ENCODE data around the gene C11orf91. TPM values are rescaled to one million over a fixed set of nuclear protein-coding genes. Genes with fewer than 3 reads are reported as not detected.

C11orf91 gene, protein sequence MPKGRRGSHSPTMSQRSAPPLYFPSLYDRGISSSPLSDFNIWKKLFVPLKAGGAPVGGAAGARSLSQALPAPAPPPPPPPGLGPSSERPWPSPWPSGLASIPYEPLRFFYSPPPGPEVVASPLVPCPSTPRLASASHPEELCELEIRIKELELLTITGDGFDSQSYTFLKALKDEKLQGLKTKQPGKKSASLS
- not detected for total RNA-seq

DNA sequence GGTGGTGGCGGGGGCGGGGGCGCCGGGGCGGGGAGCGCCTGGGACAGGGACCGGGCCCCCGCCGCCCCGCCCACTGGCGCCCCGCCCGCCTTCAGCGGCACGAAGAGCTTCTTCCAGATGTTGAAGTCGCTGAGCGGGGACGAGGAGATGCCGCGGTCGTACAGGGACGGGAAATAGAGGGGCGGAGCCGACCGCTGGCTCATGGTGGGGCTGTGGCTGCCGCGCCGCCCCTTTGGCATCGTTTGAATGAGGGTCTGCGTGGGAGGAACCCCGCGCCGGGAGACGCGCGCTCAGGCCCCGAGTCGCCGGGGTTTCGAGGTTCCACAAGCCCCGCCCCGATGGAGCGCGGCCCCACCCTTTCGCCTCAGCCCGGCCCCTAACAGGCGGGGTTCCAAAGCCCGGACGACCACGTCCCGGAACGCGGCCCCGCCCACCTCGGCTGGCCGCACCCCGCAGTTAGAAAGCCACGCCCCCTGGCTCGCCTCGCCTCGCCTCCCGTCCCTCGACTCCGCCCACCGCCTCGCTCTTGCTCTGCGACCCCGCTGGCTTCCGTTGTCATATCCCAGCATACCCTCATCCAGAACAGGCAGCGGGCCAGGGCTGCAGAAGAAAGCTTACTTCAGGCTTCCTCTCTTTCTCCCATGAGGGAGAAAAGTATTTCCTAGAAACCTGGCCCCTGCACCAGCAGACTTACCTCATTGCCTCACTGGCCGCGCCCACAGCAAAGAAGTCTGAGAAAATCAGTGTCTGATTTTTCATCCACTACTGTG, at the start of gene C11orf91:
Gene C11orf91, minus strand, starts transcription at position 325 of the 770 bp plus-strand sequence. Its CDS starts 86 bp downstream, at position 239.

GRCh38 chr11:33736148-33736812, 35.7 kb upstream of the C11orf91 start, which contains the start of gene CD59:
Gene CD59 (minus strand): TSS chr11:33736423. CDS start chr11:33722445, 13,978 bp downstream.

Other genes starting within 250 kb of the C11orf91 start
- 10 to 100 TPM; 73.2 to 80.6 TPM for gene CD59, start 35.6 kb upstream of the C11orf91 start, total RNA-seq
- gene FBXO3, start 73.7 kb upstream of the C11orf91 start, total RNA-seq: 10 to 100 TPM; 24.6 to 26.9 TPM
- not detected for gene LMO2, start 191.2 kb upstream of the C11orf91 start, total RNA-seq

All from activated naive CD4-positive, alpha-beta T cell treated with anti-CD3 and anti-CD28 coated beads, Interleukin-2, amount 10 ng/mL, durations not matched to agents 5 hours and 36 hours (primary cell).